K562 (cell line): Measurements from ENCODE around the gene CSKMT. TPM values are rescaled to one million over a fixed set of nuclear protein-coding genes. Genes with fewer than 3 reads are reported as not detected.
A peak's percentile ranks its signal among the peaks of the same experiment; 100 is the strongest.

Experiments used
- ATF7 ChIP-seq: fragments of 450-650 bp; IDR thresholded peaks from 2 replicates; pipeline ENCODE4 v1.7.1; 2014; ENCODE audit warnings: mild to moderate bottlenecking, moderate library complexity
- MTA3 ChIP-seq: fragments of 450-650 bp; formaldehyde crosslinking; IDR thresholded peaks from 2 replicates; pipeline ENCODE4 v1.6.1; 2017; ENCODE audit warnings: mild to moderate bottlenecking, borderline replicate concordance
- POLR2A ChIP-seq: fragments of 450-650 bp; conservative IDR thresholded peaks from 2 replicates; pipeline ENCODE4 v1.6.1; 2016
- TBP ChIP-seq: optimal IDR thresholded peaks from 2 replicates; pipeline ENCODE3; 2011; ENCODE audit warnings: low read depth, low read length, improper control_type of control experiment
- ZNF217 ChIP-seq: sonication (generic); formaldehyde crosslinking; IDR thresholded peaks from 2 replicates; pipeline ENCODE4 v1.8.0; 2022; ENCODE audit warnings: mild to moderate bottlenecking, missing genetic modification reagents
- polyA plus RNA-seq, 8 experiments: library from polyadenylated mRNA; depleted of rRNA in 4 of 8; stranded (reverse) in 5 of 8; unstranded in 3 of 8; fragments of >200 nt; fragmentation: Nextera tagmentation in 2 of 8; fragmentation: Illumina TruSeq in 1 of 8; extraction: Ambion mirVana in 2 of 8; extraction: Trizol in 1 of 8; gene quantifications; 2 replicates each; pipeline versions ENCODE4 v1.2.1 to v1.2.3, GENCODE V29; 2011 to 2014; ENCODE audit warnings: inconsistent platforms in 1 of 8, missing spikeins in 1 of 8
- total RNA-seq, 7 experiments: library from RNA; depleted of rRNA in 6 of 7; stranded (reverse); fragments of >200 nt in 6 of 7; fragmentation: Illumina TruSeq in 2 of 7; extraction: Trizol in 2 of 7; gene quantifications; 2 replicates each; pipeline versions ENCODE4 v1.2.1 to v1.2.3, GENCODE V29; 2011 to 2021; ENCODE audit warnings: low replicate concordance in 1 of 7
- TF ChIP-seq, protein P1 (sequence below), 2 experiments: fragments of 450-650 bp; formaldehyde crosslinking in 1 of 2; IDR thresholded peaks; 2 replicates each; pipeline versions ENCODE4 v1.4.0 to v1.6.1; 2014 to 2020; ENCODE audit warnings: mild to moderate bottlenecking in 2 of 2, borderline replicate concordance in 1 of 2, low read depth in 1 of 2
- TF ChIP-seq, protein P2 (sequence below): fragments of 450-650 bp; IDR thresholded peaks from 2 replicates; pipeline ENCODE4 v1.6.1; 2016; ENCODE audit warnings: borderline replicate concordance
- TF ChIP-seq, protein P3 (sequence below), 2 experiments: fragments of 450-650 bp; IDR thresholded peaks; 2 replicates each; pipeline ENCODE4 v1.6.1; 2018; ENCODE audit warnings: mild to moderate bottlenecking in 2 of 2, low read depth in 1 of 2; ENCODE audit not compliant: partially characterized antibody in 2 of 2

The CSKMT gene
- total and polyA plus RNA-seq, 9 of the 15 experiments (the other 6 are each of a cell fraction or from before 2014, with no cell fraction given) = 10.3 to 108 (median 27.2) TPM

DNA sequence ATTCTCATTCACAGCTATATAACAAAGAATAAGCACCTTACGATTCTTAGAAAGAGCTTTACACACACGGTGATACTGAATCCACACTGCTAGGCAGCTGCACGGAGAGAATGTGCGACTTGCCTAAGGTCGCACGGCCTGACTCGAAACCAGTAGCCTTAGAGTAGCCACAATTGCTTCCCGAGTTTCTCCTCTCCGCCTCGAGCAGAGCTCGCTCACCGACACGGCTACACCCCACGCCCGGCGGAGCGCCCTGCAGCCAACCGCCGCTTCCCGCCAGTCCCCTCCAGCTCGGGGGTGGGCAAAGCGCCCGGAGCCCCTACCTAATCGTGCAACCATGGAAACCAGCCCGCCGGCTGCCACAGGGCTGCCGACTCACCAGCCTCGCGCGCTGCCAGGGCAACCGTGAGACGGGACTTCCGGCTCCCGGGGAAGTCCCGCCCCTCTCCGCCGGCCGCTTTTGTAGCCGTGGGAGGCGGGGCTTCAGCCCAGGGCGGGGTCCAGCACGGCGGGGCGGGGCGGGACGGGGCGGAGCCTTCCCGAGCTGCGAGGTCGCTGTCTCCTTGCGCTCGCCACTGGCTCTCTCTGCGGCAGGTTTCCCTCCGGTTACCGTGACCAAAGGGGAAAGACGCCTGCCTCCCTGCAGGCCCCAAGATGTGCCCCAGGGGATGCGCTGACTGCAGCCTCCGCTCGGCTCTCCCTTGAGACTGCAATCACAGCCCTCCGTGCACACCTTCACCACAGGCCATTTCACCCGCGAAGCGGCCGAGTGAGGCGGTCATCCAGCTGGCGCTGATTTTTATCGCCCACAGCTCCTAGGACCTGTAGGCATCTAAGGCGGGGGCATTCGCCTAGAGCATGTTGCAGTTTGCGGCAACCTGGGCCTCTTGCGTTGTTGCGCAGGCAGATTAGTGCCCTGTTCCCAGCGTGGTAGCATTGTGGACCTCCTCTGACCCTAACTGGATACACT is 41.1 kb downstream of the CSKMT start (continued):
- TF ChIP-seq, protein P1, sequence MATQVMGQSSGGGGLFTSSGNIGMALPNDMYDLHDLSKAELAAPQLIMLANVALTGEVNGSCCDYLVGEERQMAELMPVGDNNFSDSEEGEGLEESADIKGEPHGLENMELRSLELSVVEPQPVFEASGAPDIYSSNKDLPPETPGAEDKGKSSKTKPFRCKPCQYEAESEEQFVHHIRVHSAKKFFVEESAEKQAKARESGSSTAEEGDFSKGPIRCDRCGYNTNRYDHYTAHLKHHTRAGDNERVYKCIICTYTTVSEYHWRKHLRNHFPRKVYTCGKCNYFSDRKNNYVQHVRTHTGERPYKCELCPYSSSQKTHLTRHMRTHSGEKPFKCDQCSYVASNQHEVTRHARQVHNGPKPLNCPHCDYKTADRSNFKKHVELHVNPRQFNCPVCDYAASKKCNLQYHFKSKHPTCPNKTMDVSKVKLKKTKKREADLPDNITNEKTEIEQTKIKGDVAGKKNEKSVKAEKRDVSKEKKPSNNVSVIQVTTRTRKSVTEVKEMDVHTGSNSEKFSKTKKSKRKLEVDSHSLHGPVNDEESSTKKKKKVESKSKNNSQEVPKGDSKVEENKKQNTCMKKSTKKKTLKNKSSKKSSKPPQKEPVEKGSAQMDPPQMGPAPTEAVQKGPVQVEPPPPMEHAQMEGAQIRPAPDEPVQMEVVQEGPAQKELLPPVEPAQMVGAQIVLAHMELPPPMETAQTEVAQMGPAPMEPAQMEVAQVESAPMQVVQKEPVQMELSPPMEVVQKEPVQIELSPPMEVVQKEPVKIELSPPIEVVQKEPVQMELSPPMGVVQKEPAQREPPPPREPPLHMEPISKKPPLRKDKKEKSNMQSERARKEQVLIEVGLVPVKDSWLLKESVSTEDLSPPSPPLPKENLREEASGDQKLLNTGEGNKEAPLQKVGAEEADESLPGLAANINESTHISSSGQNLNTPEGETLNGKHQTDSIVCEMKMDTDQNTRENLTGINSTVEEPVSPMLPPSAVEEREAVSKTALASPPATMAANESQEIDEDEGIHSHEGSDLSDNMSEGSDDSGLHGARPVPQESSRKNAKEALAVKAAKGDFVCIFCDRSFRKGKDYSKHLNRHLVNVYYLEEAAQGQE (IDR thresholded peaks at IDR 0.05; ENCODE audit: borderline replicate concordance) = peak; percentile 31; the same call in 1 of the 2 replicates
- TF ChIP-seq, protein P1 (CRISPR knock-in tag; IDR thresholded peaks at IDR 0.05; ENCODE audit: low read depth) = 0 out of 2 replicates have a peak, but pooled peaks have one; percentile 66
- TF ChIP-seq ZNF217 (CRISPR knock-in tag) = no peak
- TF ChIP-seq, protein P2, sequence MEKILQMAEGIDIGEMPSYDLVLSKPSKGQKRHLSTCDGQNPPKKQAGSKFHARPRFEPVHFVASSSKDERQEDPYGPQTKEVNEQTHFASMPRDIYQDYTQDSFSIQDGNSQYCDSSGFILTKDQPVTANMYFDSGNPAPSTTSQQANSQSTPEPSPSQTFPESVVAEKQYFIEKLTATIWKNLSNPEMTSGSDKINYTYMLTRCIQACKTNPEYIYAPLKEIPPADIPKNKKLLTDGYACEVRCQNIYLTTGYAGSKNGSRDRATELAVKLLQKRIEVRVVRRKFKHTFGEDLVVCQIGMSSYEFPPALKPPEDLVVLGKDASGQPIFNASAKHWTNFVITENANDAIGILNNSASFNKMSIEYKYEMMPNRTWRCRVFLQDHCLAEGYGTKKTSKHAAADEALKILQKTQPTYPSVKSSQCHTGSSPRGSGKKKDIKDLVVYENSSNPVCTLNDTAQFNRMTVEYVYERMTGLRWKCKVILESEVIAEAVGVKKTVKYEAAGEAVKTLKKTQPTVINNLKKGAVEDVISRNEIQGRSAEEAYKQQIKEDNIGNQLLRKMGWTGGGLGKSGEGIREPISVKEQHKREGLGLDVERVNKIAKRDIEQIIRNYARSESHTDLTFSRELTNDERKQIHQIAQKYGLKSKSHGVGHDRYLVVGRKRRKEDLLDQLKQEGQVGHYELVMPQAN = peak; percentile 85
- TF ChIP-seq POLR2A = peak; percentile 79
- TF ChIP-seq TBP = peak; percentile 85
- TF ChIP-seq, protein P3, sequence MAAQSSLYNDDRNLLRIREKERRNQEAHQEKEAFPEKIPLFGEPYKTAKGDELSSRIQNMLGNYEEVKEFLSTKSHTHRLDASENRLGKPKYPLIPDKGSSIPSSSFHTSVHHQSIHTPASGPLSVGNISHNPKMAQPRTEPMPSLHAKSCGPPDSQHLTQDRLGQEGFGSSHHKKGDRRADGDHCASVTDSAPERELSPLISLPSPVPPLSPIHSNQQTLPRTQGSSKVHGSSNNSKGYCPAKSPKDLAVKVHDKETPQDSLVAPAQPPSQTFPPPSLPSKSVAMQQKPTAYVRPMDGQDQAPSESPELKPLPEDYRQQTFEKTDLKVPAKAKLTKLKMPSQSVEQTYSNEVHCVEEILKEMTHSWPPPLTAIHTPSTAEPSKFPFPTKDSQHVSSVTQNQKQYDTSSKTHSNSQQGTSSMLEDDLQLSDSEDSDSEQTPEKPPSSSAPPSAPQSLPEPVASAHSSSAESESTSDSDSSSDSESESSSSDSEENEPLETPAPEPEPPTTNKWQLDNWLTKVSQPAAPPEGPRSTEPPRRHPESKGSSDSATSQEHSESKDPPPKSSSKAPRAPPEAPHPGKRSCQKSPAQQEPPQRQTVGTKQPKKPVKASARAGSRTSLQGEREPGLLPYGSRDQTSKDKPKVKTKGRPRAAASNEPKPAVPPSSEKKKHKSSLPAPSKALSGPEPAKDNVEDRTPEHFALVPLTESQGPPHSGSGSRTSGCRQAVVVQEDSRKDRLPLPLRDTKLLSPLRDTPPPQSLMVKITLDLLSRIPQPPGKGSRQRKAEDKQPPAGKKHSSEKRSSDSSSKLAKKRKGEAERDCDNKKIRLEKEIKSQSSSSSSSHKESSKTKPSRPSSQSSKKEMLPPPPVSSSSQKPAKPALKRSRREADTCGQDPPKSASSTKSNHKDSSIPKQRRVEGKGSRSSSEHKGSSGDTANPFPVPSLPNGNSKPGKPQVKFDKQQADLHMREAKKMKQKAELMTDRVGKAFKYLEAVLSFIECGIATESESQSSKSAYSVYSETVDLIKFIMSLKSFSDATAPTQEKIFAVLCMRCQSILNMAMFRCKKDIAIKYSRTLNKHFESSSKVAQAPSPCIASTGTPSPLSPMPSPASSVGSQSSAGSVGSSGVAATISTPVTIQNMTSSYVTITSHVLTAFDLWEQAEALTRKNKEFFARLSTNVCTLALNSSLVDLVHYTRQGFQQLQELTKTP (IDR thresholded peaks at IDR 0.05; ENCODE audit: low read depth in 1 of 2, partially characterized antibody in 2 of 2) = no peak
- peak; percentile 81 for TF ChIP-seq MTA3
- TF ChIP-seq ATF7 = 0 out of 2 replicates have a peak, but pooled peaks have one; percentile 8
